Neural cell (in vitro differentiated cells): ENCODE data around the gene SPTB. TPM values are rescaled to one million over a fixed set of nuclear protein-coding genes. Genes with fewer than 3 reads are reported as not detected.

Experiments
- H2AFZ ChIP-seq: fragments of 200-600, 300-800 bp; sonication (generic), shearing (Covaris generic); 2 replicates; pipeline ENCODE4 v1.6.0; 2014; ENCODE audit warnings: low read depth, mild to moderate bottlenecking, antibody characterized with exemption, low read length, moderate library complexity
- H3F3A ChIP-seq: fragments of 200-600 bp; shearing (Covaris generic); 2 replicates; pipeline ENCODE4 v1.6.1; 2016; ENCODE audit warnings: mild to moderate bottlenecking, moderate library complexity, mixed read lengths, antibody characterized with exemption, low read length; ENCODE audit not compliant: insufficient read depth, poor library complexity, severe bottlenecking
- H3K27ac ChIP-seq: fragments of 200-600, 300-800 bp; sonication (generic), shearing (Covaris generic); 2 replicates; pipeline ENCODE4 v1.5.1; 2014; ENCODE audit warnings: mild to moderate bottlenecking, low read length, moderate library complexity
- H3K27me3 ChIP-seq: fragments of 300-800, 200-600 bp; sonication (generic), shearing (Covaris generic); 2 replicates; pipeline ENCODE4 v1.6.0; 2014; ENCODE audit warnings: mild to moderate bottlenecking, low read depth, low read length, moderate library complexity; ENCODE audit not compliant: insufficient read depth
- H3K36me3 ChIP-seq: fragments of 300-800, 200-600 bp; sonication (generic), shearing (Covaris generic); 2 replicates; pipeline ENCODE4 v1.5.1; 2014; ENCODE audit warnings: mild to moderate bottlenecking, antibody characterized with exemption, low read length, moderate library complexity; ENCODE audit not compliant: insufficient read depth
- H3K4me2 ChIP-seq: fragments of 300-800, 200-600 bp; sonication (generic), shearing (Covaris generic); 2 replicates; pipeline ENCODE4 v1.6.0; 2014; ENCODE audit warnings: mild to moderate bottlenecking, low read length
- H3K4me3 ChIP-seq: fragments of 300-800, 200-600 bp; sonication (generic), shearing (Covaris generic); 2 replicates; pipeline ENCODE4 v1.5.1; 2014; ENCODE audit warnings: mild to moderate bottlenecking, low read length, moderate library complexity
- H3K79me2 ChIP-seq: fragments of 200-600 bp; shearing (Covaris generic); replicated peaks from 2 replicates; pipeline ENCODE4 v1.6.0; 2014; ENCODE audit warnings: mild to moderate bottlenecking, low read length, moderate library complexity; ENCODE audit not compliant: insufficient read depth
- H3K9ac ChIP-seq: fragments of 300-800, 200-600 bp; sonication (generic), shearing (Covaris generic); 2 replicates; pipeline ENCODE4 v1.6.1; 2016; ENCODE audit warnings: mild to moderate bottlenecking, low read length, mixed read lengths
- H3K9me2 ChIP-seq: fragments of 200-600 bp; shearing (Covaris generic); 2 replicates; pipeline ENCODE4 v1.6.1; 2016; ENCODE audit warnings: mild to moderate bottlenecking, low read length, mixed read lengths; ENCODE audit not compliant: insufficient read depth
- H3K9me3 ChIP-seq: fragments of 200-600, 300-800 bp; sonication (generic), shearing (Covaris generic); 2 replicates; pipeline ENCODE4 v1.6.1; 2016; ENCODE audit warnings: mild to moderate bottlenecking, mixed run types, low read length, moderate library complexity, mixed read lengths
- H4K20me1 ChIP-seq: fragments of 200-600 bp; shearing (Covaris generic); 2 replicates; pipeline ENCODE4 v1.6.1; 2016; ENCODE audit warnings: mild to moderate bottlenecking, mixed run types; ENCODE audit not compliant: insufficient read depth
- EP300 ChIP-seq: fragments of 450-650 bp; conservative IDR thresholded peaks from 2 replicates; pipeline ENCODE4 v1.6.1; 2014; ENCODE audit warnings: antibody characterized with exemption, mild to moderate bottlenecking, moderate library complexity; ENCODE audit not compliant: poor library complexity, severe bottlenecking
- EZH2 ChIP-seq: fragments of 200-600, 300-800 bp; shearing (Covaris generic), sonication (generic); IDR thresholded peaks from 2 replicates; pipeline ENCODE4 v1.6.1; 2014; ENCODE audit warnings: antibody characterized with exemption, low read length, borderline replicate concordance, mild to moderate bottlenecking; ENCODE audit not compliant: insufficient read depth, poor library complexity, severe bottlenecking
- MXI1 ChIP-seq: fragments of 450-650 bp; conservative IDR thresholded peaks from 2 replicates; pipeline ENCODE4 v1.6.1; 2014; ENCODE audit warnings: antibody characterized with exemption, mild to moderate bottlenecking; ENCODE audit not compliant: poor library complexity, severe bottlenecking
- POLR2AphosphoS5 ChIP-seq: IDR thresholded peaks from 2 replicates; pipeline ENCODE4 v1.6.1; 2012
- RAD21 ChIP-seq: fragments of 450-650 bp; conservative IDR thresholded peaks from 2 replicates; pipeline ENCODE4 v1.6.1; 2014; ENCODE audit warnings: antibody characterized with exemption, mild to moderate bottlenecking, moderate library complexity
- SMC3 ChIP-seq: fragments of 450-650 bp; conservative IDR thresholded peaks from 2 replicates; pipeline ENCODE4 v1.6.1; 2014; ENCODE audit warnings: antibody characterized with exemption, mild to moderate bottlenecking, moderate library complexity; ENCODE audit not compliant: poor library complexity
- TAF1 ChIP-seq: IDR thresholded peaks from 2 replicates; pipeline ENCODE4 v1.6.1; 2012; ENCODE audit warnings: low read depth
- polyA plus RNA-seq: library from polyadenylated mRNA; depleted of rRNA; stranded (reverse); fragments of >200 nt; gene quantifications from 2 replicates; pipeline ENCODE4 v1.2.3, GENCODE V29; 2014
- TF ChIP-seq, protein P1 (sequence below): IDR thresholded peaks from 2 replicates; pipeline ENCODE4 v1.6.1; 2012; ENCODE audit warnings: borderline replicate concordance
- TF ChIP-seq, protein P2 (sequence below): fragments of 450-650 bp; IDR thresholded peaks from 2 replicates; pipeline ENCODE4 v1.5.1; 2014; ENCODE audit warnings: antibody characterized with exemption, mild to moderate bottlenecking, moderate library complexity; ENCODE audit not compliant: poor library complexity, severe bottlenecking

The SPTB gene
- polyA plus RNA-seq, 1 donor from 2014 or later: 1.9 TPM

DNA sequence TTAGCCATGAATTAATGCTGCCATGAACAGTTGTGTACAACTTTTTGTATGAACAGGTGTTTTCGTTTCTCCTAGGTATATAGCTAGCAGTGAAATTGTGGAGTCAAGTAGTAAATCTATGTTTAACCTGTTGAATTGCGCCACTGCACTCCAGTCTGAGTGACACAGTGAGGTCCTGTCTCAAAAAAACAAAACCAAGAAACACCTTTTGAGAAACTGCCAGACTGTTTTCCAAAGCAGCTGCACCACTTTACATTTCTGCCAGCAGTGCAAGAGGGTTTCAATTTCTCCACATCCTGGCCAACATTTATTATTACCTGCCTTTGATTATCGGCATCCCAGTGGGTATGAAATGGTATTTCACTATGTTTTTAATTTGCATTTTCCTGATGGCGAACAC lies 178.8 kb downstream of the SPTB start:
- no peak overlapping the region for H3K4me2 ChIP-seq
- H3K9me3 ChIP-seq: no peaks in the 10 kb centered on the region
- H4K20me1 ChIP-seq: no peaks in the 10 kb centered on the region
- H3F3A ChIP-seq: no peaks in the 10 kb centered on the region
- no peak overlapping the region for H3K4me3 ChIP-seq
- H3K79me2 ChIP-seq: peaks cover 8% of the 10 kb centered on the region
- peaks cover 18% of the 10 kb centered on the region for H3K27me3 ChIP-seq
- no peak overlapping the region for H2AFZ ChIP-seq
- no peak overlapping the region for H3K27ac ChIP-seq
- no peak overlapping the region for H3K9ac ChIP-seq
- no peaks in the 10 kb centered on the region for H3K9me2 ChIP-seq
- H3K36me3 ChIP-seq: no peaks in the 10 kb centered on the region
- TF ChIP-seq, protein P1, sequence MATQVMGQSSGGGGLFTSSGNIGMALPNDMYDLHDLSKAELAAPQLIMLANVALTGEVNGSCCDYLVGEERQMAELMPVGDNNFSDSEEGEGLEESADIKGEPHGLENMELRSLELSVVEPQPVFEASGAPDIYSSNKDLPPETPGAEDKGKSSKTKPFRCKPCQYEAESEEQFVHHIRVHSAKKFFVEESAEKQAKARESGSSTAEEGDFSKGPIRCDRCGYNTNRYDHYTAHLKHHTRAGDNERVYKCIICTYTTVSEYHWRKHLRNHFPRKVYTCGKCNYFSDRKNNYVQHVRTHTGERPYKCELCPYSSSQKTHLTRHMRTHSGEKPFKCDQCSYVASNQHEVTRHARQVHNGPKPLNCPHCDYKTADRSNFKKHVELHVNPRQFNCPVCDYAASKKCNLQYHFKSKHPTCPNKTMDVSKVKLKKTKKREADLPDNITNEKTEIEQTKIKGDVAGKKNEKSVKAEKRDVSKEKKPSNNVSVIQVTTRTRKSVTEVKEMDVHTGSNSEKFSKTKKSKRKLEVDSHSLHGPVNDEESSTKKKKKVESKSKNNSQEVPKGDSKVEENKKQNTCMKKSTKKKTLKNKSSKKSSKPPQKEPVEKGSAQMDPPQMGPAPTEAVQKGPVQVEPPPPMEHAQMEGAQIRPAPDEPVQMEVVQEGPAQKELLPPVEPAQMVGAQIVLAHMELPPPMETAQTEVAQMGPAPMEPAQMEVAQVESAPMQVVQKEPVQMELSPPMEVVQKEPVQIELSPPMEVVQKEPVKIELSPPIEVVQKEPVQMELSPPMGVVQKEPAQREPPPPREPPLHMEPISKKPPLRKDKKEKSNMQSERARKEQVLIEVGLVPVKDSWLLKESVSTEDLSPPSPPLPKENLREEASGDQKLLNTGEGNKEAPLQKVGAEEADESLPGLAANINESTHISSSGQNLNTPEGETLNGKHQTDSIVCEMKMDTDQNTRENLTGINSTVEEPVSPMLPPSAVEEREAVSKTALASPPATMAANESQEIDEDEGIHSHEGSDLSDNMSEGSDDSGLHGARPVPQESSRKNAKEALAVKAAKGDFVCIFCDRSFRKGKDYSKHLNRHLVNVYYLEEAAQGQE: no peak
- TF ChIP-seq SMC3 (no peak), TAF1 (no peak), POLR2AphosphoS5 (no peak)
- TF ChIP-seq, protein P2, sequence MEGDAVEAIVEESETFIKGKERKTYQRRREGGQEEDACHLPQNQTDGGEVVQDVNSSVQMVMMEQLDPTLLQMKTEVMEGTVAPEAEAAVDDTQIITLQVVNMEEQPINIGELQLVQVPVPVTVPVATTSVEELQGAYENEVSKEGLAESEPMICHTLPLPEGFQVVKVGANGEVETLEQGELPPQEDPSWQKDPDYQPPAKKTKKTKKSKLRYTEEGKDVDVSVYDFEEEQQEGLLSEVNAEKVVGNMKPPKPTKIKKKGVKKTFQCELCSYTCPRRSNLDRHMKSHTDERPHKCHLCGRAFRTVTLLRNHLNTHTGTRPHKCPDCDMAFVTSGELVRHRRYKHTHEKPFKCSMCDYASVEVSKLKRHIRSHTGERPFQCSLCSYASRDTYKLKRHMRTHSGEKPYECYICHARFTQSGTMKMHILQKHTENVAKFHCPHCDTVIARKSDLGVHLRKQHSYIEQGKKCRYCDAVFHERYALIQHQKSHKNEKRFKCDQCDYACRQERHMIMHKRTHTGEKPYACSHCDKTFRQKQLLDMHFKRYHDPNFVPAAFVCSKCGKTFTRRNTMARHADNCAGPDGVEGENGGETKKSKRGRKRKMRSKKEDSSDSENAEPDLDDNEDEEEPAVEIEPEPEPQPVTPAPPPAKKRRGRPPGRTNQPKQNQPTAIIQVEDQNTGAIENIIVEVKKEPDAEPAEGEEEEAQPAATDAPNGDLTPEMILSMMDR: no peak

DNA sequence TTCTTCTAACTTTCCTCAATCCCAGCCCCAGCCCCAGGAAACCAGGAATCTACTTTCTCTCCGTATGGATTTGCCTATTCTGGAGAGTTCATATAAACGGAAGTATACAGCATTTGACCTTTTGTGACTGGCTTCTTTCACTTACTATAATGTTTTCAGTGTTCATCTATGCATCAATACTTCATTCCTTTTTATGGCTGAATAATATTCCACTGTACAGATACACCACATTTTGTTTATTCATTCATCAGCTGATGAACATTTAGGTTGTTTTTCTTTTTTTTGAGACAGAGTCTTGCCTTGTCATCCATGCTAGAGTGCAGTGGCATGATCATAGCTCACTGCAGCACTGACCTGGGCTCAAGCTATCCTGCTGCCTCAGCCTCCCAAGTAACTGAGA lies 179.4 kb downstream of the SPTB start:
- TF ChIP-seq RAD21: no peak
- no peak for TF ChIP-seq TAF1
- TF ChIP-seq SMC3: no peak
- TF ChIP-seq, protein P2: no peak
- no peak for TF ChIP-seq POLR2AphosphoS5
- TF ChIP-seq, protein P1: no peak
- TF ChIP-seq MXI1: no peak
- no peak for TF ChIP-seq EZH2
- TF ChIP-seq EP300: no peak
- H3K9ac ChIP-seq: no peak overlapping the region

More for the DNA sequence above, 179.4 kb downstream of the SPTB start:
- no peak overlapping the region for H3K4me3 ChIP-seq
- no peaks in the 10 kb centered on the region for H4K20me1 ChIP-seq
- no peaks in the 10 kb centered on the region for H3F3A ChIP-seq
- H2AFZ ChIP-seq: no peak overlapping the region
- no peak overlapping the region for H3K27ac ChIP-seq
- H3K79me2 ChIP-seq: peaks cover 2% of the 10 kb centered on the region
- H3K36me3 ChIP-seq: no peaks in the 10 kb centered on the region
- H3K4me2 ChIP-seq: no peak overlapping the region
- no peaks in the 10 kb centered on the region for H3K9me2 ChIP-seq
- H3K9me3 ChIP-seq: no peaks in the 10 kb centered on the region
- peaks cover 18% of the 10 kb centered on the region for H3K27me3 ChIP-seq
